ENCODE results near the gene DGLUCY.
A peak's percentile ranks its signal among the peaks of the same experiment; 100 is the strongest.
"Not testable (repeated sequence)": the region's sequence is repeated elsewhere in the genome, so short reads cannot be mapped to it uniquely, and the experiment has no call there.

DGLUCY gene, protein sequence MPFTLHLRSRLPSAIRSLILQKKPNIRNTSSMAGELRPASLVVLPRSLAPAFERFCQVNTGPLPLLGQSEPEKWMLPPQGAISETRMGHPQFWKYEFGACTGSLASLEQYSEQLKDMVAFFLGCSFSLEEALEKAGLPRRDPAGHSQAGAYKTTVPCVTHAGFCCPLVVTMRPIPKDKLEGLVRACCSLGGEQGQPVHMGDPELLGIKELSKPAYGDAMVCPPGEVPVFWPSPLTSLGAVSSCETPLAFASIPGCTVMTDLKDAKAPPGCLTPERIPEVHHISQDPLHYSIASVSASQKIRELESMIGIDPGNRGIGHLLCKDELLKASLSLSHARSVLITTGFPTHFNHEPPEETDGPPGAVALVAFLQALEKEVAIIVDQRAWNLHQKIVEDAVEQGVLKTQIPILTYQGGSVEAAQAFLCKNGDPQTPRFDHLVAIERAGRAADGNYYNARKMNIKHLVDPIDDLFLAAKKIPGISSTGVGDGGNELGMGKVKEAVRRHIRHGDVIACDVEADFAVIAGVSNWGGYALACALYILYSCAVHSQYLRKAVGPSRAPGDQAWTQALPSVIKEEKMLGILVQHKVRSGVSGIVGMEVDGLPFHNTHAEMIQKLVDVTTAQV

GRCh38 chr14:91113829-91114078 lies at the start of gene DGLUCY:
TSS of gene DGLUCY (plus strand) at chr14:91114073. CDS start at chr14:91160295, 46,222 bp downstream.
- peak; percentile 65 for DNase-seq (ENCODE audit: low spot score)

- no peak for DNase-seq (ENCODE audit: low spot score)
These were observed 48.6 kb upstream of the DGLUCY start for GRCh38 chr14:91065266-91065665.

DNA sequence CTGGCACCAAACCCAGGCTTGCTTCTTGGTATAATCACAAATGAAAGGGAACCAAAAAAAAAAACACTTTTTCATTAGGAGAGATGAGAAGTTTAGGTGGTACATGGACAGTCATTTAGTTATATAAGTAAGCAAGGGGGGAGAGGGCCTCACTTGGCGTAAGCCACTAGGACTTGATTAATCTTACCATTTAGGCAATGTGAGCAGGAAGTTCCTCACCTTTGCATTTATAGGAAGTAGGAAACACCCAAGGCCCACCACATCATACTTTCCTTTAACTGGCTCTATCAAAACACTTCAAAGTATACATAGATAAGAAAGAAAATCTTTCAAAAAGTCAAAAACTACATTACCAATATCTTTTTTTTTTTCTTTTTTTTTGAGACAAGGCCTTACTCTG lies 46.7 kb upstream of the DGLUCY start:
- peak; percentile 61 for DNase-seq (ENCODE audit: low spot score)

GRCh38 chr14:91068642-91069041 lies 45.2 kb upstream of the DGLUCY start:
- peak; percentile 17 for DNase-seq (ENCODE audit: low spot score)

- no peak for DNase-seq (ENCODE audit: low spot score)
These were observed 43.3 kb upstream of the DGLUCY start for GRCh38 chr14:91070572-91070971.

DNA sequence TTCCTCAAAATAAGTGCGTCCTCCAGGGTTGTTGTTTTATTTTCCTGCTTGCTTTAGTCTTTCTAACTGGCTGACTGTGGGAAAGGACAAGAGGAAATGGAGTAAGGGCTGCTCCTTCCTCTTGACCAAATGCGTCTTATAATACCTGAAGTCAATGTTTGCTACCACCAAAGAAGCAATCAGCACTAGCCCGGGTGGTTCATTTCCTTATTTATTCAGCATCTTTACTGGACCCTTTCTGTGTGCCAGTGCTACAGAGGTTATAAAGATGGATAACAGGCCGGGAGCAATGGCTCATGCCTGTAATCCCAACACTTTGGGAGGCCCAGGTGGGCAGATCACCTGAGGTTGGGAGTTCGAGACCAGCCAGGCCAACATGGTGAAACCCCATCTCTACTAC lies 38.3 kb upstream of the DGLUCY start:
- no peak for DNase-seq (ENCODE audit: low spot score)

- peak; percentile 66 for DNase-seq (ENCODE audit: low spot score)
These were observed 35.7 kb upstream of the DGLUCY start for GRCh38 chr14:91078095-91078737.

DNA sequence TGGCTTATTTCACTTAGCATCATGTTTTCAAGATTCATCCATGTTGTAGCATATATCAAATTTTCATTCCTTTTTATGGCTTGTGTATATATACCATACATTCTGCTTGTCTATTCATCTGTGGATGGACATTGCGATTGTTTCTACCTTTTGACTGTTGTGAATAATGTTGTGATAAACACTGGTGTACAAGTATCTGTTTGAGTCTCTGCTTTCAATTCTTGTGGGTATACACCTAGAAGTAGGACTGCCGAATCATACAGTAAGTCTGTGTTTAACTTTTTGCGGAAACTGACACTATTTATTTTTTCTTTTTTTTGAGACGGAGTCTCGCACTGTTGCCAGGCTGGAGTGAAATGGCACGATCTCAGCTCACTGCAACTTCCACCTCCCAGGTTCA lies 33.8 kb upstream of the DGLUCY start:
- DNase-seq (ENCODE audit: low spot score), result no peak

DNA sequence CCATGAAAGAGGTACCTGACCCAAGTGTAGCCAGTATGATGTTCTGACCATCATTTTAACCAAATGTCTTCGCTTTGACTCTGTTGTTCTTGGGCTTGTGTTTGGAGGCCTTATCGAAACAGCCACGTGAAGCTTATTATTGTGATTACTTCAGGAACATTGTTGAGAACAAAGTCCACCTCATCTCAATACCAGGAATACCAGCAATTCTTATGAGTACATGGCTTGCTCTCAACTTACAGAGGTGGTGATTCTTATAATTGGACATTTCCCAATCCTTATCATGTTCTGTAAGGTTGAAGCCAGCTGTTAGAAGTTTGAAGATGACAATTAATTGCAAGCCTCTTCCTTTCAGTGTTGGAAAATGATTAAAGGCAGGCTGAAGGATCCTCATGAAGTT lies 31.6 kb upstream of the DGLUCY start:
- no peak for DNase-seq (ENCODE audit: low spot score)

- no peak for DNase-seq (ENCODE audit: low spot score)
These were observed 29.4 kb upstream of the DGLUCY start for GRCh38 chr14:91084516-91084915.

GRCh38 chr14:91087470-91087869 lies 26.4 kb upstream of the DGLUCY start:
- DNase-seq (ENCODE audit: low spot score), result not testable (repeated sequence)

- no peak for DNase-seq (ENCODE audit: low spot score)
These were observed 25.2 kb upstream of the DGLUCY start for GRCh38 chr14:91088585-91089235.

DNA sequence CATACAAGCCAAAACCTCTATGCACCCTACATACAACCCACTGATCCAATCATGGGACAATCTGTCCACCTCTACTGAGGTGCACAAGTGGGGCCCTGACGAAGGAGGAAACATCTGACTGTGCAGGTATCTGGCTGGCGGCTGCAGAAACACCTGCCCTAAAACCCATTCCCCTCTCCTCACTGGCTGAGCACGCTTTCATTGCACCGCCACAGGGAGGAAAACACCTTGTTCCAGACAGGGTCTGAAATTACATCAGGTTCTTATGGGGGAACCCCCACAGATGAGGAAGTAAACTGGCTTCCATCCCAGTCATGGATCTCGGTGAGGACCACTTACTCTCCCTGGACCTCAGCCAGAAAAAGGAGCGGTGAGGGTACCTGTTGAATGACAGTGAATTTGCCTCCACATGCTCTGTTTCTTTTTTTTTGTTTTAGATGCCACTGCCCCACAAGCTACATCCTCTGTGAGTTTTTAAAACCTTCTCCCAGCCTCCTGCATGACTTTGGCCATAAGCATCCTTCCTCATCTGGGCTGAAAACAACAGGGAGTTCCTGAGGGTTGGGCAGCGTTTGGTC lies 23.8 kb upstream of the DGLUCY start:
- no peak for DNase-seq (ENCODE audit: low spot score)

- no peak for DNase-seq (ENCODE audit: low spot score)
These were observed 23.1 kb upstream of the DGLUCY start for GRCh38 chr14:91090743-91091142.

DNA sequence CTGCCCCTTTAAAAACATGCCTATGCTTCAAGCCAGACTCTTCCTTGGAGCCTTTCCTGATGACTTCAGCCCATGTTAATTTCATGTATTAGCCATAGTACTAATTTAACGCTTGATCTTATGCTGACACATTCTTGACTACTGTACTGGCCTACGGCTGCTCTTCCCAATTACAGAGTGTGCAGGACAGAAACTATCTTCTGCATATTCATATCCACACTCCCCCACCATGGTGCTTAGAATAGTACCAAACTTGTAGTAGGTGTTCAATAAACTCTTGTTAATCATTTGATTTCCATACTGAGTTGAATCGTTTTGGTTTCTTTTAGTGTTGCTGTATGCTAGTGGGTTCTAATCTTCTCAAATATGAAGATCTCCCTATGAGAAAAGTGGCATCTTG lies 21.8 kb upstream of the DGLUCY start:
- no peak for DNase-seq (ENCODE audit: low spot score)

GRCh38 chr14:91093743-91094472 lies 20.0 kb upstream of the DGLUCY start:
- not testable (repeated sequence) for DNase-seq (ENCODE audit: low spot score)

DNA sequence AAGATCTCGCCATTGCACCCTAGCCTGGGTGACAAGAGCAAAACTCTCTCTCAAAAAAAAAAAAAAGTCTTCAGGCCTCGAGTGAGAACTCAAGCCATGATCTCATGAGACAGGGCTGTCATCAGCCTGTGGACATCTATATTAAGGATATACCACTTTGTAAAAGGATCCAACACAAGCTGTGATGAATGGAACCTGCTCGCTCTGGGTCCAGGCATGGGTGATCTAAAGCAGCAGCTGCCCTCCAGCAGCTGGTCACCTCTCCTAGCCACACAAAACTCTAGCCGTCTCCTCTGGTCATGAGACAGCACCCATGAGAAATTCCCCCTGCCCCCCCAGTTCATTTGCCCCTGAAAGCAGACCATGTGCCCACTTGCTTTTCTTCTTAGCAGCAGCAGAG lies 19.1 kb upstream of the DGLUCY start:
- DNase-seq (ENCODE audit: low spot score), result no peak

DNA sequence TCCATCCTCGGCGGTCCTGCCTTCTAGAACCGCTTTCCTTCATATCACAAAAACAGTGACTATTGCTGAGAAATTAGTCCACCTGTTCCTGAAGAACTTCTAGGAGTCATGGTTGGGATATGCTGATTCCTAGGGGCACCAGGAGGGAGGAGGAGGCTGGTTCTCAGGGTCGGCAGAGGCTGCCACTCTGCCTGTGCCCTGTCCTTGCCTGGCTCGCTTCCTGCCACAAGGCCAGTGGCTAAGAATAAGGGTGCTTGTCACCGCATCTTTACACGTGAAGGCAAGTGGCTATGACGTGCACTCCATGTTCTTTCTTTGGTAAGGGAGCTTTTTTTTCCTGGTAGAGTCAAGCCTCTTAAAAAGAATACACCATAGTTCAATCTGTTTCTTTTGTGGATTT lies 18.7 kb upstream of the DGLUCY start:
- no peak for DNase-seq (ENCODE audit: low spot score)

GRCh38 chr14:91097657-91098056 lies 16.2 kb upstream of the DGLUCY start:
- DNase-seq (ENCODE audit: low spot score), result not testable (repeated sequence)

DNA sequence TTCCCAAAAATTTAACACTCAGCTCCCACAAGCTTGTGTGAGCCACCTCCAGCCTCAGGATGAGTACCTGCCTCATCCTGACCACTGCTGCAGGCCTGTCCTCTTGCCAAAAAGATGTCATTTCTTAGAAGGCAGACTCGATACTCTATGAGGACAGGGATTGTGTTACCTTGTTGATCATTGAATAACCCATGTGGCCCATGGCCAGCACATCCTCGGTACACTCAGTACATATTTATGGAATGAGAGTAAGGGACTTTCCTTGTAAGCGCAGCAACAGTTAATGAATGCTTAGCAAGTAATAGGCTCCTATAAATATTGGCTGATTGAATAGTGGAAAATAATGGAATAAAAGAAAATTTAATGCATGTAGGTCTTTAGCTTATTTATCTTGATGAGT lies 15.3 kb upstream of the DGLUCY start:
- DNase-seq (ENCODE audit: low spot score), result no peak

DNA sequence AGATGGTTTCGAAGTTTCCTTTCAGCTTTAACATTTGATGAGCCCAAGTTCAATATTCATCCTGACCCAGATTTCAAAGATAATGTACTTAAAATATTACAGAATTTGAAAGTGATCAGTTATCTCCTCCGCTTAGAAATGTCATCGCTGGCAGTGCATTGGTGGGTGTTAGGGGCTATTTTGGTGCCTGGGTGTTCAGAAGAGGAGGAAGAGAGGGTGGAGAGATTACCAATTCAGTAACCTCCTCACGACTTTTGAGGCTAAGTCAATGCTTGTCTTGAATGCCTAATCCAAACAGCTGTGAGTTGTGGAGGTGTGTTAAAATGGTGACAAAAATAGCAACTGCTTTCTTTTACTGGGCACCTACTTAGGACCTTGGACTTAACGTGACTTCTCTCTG lies 13.8 kb upstream of the DGLUCY start:
- no peak for DNase-seq (ENCODE audit: low spot score)

DNA sequence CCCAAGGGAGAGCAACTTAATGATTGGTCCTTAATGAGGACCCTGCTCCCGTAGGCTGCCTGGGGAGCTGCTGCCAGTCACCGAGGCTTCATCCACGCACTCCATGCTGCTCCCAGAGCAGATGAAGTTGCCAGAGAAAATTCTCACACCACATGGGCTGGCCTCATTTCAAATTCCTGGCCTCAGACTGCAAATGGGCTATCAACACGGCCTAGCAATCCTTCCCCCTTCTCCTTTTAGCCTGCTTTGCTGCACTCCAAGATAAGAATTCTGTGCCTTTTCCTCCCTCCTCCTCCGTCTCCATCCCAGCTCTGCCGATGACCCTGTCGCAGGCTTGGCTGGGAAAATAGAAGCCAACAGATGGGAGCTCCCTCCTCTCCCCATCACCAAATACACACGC lies 10.8 kb upstream of the DGLUCY start:
- DNase-seq (ENCODE audit: low spot score), result no peak

Data from CD4-positive, alpha-beta T cell treated with Interleukin-6 at 100 ng/mL for 8 hours (primary cell).